Measurements from ENCODE around the gene RAPGEF1.
A peak's percentile ranks its signal among the peaks of the same experiment; 100 is the strongest.
"Not testable (repeated sequence)": the region's sequence is repeated elsewhere in the genome, so short reads cannot be mapped to it uniquely, and the experiment has no call there.

Gene RAPGEF1

DNA sequence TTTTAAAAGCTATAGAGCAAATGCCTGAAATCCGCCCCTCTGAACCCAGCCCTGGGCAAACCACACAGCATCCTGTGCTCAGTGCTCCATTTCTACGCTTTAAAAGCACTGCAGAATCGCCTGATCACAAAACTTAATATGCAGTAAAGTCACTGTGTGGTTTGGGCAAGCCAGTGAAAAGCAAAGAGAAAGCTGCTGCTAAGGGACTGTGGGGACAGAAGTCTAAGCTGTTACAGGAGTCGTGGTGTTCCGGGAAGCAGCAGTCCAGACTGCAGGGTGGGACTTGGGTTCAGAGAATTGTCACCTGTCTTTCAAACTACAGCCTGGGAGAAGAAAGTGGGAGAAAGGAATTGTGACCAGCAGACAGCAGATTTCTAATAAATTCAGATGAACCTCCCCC lies 8.2 kb downstream of the RAPGEF1 start:
- no peak for DNase-seq (ENCODE audit: low read depth in 2 of 2)

DNA sequence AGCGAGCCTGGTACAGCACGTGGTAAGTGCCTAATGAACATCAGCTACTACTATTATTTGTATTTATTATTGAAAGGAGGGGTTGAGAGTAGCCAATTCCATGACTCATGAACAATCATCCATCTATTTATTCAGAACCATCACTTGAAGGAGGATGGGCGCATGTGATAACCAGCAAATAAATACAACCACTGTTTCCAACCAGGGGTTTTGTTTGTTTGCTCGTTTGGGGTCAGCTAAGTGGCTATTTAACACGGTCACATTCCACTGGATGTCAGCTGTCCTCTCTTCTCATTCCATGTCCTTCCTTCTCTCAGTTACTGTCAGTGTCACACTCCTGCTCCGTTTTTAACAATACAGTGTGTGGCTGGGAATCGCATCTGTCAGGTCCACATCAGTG lies 8.6 kb downstream of the RAPGEF1 start:
- no peak for DNase-seq (ENCODE audit: low read depth in 2 of 2)

DNA sequence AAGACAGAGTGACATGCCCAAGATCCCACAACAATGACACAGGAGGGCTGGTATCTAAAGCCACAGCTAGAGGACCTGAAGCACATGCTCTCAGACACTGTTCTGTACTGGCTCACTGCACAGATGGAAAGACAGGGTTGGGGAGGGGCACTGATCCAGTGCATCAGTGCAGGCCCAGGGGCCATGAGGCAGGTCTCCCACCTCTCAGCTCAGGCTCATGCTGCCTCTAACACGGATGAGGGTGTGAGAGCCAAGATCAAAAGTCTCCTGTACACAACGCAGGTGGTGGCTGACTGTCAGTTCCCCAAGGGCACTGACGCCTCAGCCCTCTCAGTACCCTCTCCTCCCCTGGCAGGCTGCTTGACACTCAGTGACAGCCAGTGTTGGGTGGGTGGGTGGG lies 10.9 kb downstream of the RAPGEF1 start:
- peak; percentile 52 to 67 for DNase-seq (ENCODE audit: low read depth in 2 of 2)

DNA sequence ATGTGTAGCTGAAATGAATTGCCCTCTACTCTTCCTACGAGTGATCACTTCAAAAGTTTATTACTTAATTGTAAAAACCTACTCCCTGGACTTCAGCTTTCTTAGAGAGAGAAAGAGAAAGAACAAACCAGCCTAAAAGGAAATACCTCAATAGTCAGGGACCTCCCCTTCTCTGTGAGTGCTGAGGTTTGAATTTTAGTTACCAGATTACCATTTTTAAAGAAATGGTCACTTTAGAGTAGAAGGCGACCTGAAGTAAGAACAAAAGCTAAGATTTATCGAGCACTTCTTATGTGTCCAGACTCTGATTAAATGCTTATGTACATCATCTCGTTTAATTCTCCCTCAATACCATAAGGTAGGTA lies 11.3 kb downstream of the RAPGEF1 start:
- DNase-seq (ENCODE audit: low read depth in 2 of 2): no peak

DNA sequence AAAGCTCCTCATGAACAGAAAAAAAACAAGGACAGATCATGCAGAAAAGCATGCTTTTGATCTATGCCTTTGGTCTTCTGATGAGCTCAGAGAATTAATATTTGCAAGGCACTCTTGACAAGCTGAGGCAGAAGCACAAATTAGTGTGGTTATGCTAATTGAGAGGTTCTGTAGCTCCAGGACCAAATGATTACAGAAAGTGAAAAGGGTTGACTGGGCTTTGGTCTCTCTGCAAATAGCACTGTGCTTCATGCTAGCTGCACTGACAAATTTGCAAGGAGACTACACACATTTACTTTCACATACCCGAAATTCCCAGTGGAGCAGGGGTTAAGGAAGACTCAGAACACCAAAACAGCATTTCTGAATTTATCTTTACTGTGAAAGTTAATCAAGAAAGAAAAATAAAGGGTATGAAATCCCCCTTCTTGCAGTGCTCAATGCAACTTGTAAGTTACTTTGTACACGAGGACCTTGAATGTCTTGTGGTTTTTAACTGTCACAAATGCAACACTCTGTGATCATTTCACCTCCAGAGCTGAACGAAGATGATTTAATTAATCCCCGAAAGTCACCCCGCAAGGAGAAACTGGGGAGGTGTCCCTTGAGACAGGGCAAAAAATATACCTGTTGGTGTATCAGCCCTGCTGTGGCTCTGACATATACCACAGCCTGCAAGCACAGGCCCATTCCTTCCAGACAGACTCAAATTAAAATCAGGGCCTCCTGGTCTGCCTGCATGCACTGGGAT lies 11.9 kb downstream of the RAPGEF1 start:
- DNase-seq (ENCODE audit: low read depth in 2 of 2): no peak

DNA sequence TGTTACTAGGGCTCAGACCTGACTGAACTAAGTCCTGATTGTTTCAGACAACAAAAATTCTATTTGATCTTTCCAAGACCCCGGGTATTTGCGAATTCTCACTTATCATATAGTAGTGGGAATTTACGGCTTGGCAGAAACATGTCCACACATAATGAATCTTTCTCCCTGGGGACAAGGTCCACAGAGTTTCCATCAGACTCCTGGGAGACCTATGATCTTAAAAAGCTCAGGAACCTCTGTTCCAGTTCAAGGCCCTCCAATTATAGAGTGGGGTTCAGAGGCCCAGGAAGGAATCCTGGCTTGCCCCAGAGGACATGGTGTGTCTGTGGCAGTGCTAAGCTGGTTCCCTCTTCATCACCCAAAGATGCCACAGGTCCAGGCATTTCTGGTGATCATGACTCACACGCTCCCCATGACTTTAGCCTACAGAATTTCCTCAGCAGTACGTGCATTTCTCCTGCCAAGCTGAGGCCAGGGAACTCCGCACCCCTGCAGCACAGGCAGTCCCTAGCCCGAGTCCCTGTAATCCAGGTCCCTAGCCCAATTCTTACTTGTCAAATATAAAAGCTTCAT lies 12.6 kb downstream of the RAPGEF1 start:
- DNase-seq (ENCODE audit: low read depth in 2 of 2): no peak

DNA sequence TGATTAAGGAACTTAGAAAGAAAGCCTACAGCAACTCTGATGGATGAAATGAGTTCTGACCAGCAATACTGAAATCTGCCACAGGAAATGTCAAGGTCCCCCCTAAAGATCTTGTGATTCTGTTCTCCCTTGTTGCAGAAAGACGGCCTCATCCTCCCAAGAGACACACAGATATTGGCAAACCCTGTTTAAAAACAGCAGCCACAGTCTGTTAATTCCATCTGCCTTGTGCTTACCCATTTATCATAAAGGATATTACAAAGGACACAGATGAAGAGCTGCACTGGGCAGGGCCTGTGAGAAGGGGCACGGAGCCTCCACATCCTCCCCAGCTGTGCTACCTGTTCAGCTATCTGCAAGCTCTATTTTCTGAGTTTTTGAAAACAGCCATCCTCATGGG lies 15.2 kb downstream of the RAPGEF1 start:
- no peak for DNase-seq (ENCODE audit: low read depth in 2 of 2)

DNA sequence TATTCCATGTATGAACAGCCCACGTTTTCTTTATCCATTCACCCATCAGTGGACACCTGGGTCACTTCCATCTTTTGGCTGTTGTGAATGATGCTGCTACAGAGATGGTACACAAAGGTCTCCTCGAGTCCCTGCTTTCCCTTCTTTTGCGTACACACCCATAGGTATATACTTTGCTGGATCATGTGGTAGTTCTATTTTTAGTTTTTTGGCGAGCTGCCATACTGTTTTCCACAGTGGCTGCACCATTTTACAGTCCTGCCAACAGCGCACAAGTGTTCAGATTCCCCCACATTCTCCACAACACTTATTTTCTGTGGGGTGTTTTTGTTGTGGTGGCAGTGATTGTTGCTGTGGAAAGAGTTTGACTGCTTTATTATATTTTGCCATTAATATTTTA lies 16.2 kb downstream of the RAPGEF1 start:
- DNase-seq (ENCODE audit: low read depth in 2 of 2): no peak

DNA sequence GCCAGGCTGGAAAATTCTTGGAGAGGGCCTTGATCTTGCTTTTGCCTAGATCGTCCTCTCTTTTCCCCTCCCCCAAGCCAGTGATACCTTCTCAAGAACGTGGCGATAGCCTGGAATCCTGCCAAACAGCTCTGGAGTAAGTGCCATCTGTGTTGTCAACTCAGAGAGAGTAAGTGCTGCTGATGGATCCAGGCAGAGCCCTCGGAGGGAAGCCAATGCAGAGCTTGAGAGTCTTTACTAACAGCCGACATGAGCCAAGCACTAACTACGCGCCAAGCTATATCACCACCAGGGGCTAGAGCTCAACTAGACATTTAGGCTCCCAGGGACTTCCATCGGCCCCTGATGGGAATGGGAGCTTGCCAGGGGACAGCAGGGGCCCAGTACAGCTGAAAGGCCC lies 17.6 kb downstream of the RAPGEF1 start:
- no peak for DNase-seq (ENCODE audit: low read depth in 2 of 2)

DNA sequence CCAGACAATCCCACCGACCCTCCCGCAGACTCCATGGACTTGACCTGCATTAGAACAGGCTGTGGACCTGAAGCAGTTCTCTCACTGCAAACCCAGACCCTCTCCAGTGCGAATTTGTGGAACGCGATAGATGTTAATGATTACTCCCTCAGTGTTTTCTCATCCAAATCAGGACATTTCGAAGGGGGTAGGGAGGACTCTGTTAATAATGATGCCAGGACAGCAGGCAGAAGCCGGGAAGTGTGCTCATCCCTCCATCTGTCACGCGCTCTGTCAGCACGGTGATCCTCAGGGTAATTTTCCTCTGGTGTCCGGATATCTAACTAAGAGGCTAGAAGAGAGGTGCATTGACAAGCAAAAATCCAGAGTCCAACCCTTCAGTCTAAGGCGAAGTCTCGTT lies 18.8 kb downstream of the RAPGEF1 start:
- no peak for DNase-seq (ENCODE audit: low read depth in 2 of 2)

DNA sequence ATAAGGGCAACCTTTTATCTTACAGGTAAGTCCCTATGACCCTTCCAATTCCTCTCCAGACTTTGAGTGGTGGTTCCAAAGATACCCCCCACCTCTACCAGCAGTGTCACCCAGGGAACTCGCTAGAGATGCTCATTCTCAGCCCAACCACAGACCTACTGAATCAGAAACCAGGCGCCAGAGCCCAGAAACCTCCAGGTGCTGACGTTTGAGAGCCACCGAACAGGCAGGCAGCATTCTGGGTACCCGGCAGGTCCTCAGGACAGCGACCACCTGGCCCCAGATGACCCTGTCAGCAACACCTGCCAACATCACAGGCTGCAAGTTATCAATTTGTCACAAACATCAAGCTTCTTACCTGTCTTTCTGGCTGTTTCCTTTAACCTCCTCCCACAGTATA lies 19.5 kb downstream of the RAPGEF1 start:
- DNase-seq (ENCODE audit: low read depth in 2 of 2): no peak

DNA sequence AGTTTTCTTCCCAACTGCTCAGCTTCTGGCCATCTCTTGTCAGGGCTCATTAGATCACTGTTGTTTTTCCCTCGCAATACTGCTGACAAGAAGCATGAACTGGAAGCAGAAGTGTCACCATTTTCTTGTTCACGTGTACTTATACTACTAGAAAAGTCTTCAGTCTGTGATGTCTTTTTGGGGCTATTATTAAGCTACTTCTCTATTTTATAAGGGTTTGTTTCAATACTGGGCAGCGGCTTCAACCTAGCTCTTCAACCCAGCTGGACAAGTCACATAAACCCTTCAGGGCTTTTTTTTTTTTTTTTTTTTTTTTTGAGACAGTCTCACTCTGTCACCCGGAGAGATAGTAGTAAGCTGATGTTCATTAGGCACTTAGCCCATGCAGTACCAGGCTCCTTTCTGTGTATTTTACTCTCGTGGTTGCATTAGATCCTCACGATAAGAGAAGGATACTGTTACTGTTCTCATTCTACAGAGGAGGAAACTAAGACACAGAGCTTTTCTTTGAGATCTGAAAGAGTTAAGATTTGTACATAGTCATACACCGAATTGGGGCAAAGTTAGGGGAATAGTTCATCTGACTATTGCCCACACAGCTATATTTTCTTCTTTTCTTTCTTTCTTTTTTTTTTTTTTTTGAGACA lies 20.5 kb downstream of the RAPGEF1 start:
- no peak for DNase-seq (ENCODE audit: low read depth in 2 of 2)

DNA sequence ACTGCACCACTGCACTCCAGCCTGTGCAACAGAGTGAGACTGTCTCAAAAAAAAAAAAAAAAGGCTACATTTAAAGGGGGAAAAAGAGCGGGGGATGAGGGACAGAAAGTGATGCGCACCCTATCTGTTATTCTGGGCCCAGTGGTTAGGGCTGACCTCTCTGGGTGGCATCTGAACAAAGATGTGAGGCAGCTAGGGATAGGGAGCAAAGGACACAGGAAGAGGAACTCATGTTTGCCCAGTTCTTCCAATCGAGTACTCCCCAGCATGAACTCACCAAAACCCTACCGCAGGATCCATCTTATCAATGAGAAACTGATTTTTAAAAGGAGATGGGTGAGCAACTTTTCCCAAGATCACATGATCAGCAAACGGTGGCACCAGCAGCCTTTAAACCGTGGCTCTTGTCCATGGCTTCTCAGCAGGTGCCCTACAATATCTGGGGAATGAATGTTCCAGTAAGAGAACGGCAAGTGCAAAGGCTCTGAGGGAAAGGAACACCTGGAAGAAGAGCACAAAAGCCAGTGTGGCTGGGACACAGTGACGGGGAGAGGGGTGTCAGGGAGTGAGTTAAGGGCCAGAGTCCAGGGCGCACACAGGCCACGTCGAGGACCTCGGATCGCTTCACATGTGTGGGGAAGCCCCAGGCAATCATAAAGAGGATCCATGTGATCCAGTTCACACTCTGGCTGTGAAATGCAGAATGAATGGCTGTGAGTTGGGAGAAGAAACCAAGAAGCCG lies 22.0 kb downstream of the RAPGEF1 start:
- no peak for DNase-seq (ENCODE audit: low read depth in 2 of 2)

DNA sequence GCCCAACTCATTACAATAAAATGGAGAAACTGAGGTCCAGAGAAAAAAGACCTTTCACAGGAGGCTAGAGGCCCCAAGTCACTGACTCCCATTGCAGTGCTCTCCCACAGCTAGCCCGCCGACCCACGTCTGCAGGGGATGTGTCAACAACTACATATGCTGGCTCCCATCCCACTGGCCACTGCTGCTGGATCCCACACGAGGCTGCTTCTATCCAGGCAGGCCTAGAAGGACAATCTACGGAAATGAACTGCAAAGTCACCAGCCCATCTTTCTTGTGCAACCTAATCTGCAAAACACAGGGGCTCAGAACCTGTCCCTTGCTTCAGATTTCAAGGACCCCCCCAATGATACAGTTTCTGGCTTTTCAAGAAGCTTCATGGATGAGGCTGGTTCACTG lies 24.0 kb downstream of the RAPGEF1 start:
- no peak for DNase-seq (ENCODE audit: low read depth in 2 of 2)

DNA sequence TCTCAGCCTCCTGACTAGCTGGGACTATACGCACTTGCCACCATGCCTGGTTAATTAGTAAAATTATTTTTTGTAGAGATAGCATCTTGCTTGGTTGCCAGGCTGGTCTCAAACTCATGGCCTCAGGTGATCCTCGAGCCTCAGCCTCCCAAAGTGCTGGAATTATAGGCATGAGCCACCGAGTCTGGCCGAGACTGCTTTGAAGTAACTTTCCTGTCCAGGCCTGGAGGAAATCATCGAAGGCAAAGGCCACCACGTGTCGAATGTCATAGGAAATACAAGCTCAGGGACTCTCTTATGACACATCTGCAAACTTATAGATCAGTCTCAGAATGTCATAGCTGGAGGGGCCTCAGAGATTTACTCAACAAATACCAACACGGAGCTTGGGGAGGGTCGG lies 25.1 kb downstream of the RAPGEF1 start:
- no peak for DNase-seq (ENCODE audit: low read depth in 2 of 2)

DNA sequence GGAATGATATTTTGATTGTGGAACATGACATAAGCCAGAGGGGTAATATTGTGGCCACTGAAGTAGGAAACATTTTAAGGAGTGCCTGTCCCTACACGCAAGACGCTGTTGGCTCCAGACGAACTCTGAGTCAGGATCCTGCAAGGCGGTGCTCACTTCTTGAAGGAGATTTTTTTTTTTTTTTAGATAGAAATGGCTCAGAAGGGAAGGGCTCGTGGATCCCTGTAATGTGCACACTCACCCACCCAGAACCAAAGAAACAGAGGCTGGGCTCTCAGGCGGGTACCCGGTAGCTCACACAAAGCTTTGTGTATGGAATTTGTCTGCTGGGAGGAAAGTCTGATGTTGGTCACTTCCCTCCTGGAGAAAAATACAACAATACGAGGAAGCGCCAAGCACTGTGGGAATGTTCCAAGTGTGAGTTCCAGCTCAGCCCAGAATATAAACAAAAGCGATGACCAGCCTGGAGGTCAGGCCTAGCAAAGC lies 25.7 kb downstream of the RAPGEF1 start:
- no peak for DNase-seq (ENCODE audit: low read depth in 2 of 2)

DNA sequence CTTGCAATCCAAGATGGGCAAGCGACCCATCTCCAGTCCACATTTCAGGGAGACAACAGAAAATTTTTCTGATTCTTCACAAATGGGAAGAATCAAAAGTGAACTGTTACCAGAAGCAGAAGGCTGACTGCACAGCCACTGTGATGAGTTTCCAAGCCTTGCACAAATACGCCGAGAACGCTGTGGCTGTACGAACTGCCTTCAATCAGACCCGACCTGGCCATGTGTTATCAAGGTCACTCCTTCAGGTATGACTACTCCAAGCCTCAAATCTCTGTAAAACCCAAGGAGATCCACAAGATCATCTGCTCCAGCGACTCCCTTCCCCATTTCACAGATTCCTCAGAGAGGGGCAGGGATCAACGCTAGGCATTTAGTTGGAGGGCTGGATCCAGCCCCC lies 26.9 kb downstream of the RAPGEF1 start:
- DNase-seq (ENCODE audit: low read depth in 2 of 2): no peak

DNA sequence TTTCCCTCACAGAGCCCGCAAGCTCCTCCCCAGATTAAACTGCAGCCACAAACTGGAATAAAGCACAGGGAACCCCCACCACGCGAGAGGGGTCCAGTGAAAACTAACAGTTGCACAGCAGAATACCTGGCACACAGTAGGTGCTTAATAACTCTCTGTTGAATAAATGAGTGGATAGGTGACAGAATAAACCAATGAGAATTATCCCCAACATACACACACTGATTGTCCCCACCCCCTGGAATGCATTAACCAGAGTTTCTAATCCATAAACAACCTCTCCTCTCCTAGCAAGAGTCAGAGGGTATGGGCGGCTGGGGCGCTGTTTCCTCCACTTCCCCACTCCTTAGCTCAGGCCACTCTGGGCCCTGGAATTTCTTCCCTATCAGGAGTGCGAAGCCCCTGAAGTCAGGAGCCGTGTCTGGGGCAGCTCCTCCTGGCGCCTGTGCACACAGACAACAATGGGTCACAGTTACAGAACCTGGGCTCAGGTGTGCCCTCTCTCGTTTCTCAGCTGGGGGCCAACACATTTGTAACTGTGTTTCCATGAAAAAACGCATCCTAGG lies 27.6 kb downstream of the RAPGEF1 start:
- DNase-seq (ENCODE audit: low read depth in 2 of 2): no peak

DNA sequence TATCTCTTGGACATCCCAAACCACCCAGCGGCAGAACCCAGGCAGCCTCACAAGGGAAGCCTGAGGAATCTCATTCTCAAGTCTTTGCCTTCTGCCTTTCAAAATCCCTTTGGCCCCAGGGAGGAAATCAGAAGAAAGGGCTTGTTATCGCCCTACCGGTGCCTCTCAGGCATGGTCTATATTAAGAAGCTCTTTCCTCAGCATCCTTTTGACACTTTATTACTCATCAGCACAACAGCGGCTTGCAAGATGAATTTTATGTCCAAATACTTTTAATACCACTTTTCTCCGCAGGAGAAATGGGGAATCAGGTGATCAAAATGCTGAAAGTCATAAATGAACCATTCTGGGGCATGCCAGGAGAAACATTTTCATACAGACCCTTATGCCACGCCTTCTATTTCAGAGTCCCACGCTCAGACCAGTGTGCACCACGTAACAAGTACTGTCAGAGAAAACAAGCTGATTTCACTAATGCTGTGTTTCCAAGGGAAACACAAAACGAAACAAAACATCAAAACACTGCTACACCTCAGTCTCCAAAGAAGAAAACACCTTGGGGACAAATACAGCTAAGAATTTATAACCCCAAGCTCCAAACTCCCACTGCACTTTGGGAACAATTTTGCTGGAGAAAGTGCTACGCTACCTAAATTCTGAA lies 30.0 kb downstream of the RAPGEF1 start:
- DNase-seq (ENCODE audit: low read depth in 2 of 2): no peak

DNA sequence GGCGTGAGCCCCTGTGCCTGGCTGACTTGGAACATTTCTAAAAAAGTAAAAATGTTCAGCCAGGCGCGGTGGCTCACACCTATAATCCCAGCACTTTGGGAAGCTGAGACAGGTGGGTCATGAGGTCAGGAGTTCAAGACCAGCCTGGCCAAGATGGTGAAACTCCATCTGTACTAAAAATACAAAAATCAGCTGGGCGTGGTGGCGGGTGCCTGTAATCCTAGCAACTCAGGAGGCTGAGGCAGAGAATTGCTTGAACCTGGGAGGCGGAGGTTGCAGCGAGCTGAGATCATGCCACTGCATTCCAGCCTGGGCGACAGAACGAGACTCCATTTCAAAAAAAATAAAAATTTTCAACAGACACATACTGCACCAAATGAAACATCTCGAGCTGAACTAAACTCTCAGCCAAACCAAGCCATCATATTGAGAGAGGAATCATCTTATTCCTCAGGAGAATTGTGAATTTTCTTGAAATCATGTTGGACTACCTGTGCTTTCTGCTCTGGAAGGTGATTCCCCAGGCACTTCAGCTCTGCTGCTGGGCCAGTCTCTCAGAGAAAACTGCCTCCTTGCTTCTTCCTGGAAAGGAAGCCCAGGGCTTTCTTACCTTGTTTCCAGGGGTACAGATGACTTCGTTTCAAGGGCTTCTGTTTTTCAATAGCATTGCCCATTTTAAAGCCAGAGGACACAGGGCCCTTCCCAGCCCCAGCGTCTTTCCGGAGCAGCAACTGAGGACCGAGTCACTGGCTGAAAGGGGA lies 30.7 kb downstream of the RAPGEF1 start:
- DNase-seq (ENCODE audit: low read depth in 2 of 2): not testable (repeated sequence)
